Left lung (tissue), 10 donors: ENCODE results near the gene LIPF. TPM values are rescaled to one million over a fixed set of nuclear protein-coding genes. Genes with fewer than 3 reads are reported as not detected.
"Not testable (repeated sequence)": the region's sequence is repeated elsewhere in the genome, so short reads cannot be mapped to it uniquely, and the experiment has no call there.

ENCODE experiments used
- ATAC-seq: fragments of 200-7000 bp; cut with Tn5 transposase; one replicate; pipeline ENCODE4 v1.9.1; 2020; ENCODE audit warnings: moderate library complexity
- DNase-seq, 4 donors: peaks; one replicate each; pipeline ENCODE4 v3.0.0-alpha.2; 2013 to 2020
- H3K27ac ChIP-seq, 2 donors: fragments of 200-600 bp; sonication (generic) in 1 of 2; one replicate each; pipeline versions ENCODE4 v1.5.0 to v1.8.0; 2020 to 2021
- H3K27me3 ChIP-seq, 2 donors: fragments of 200-600 bp; sonication (generic) in 1 of 2; one replicate each; pipeline versions ENCODE4 v1.5.0 to v1.8.0; 2020 to 2021
- H3K36me3 ChIP-seq, 2 donors: fragments of 200-600 bp; sonication (generic) in 1 of 2; one replicate each; pipeline versions ENCODE4 v1.5.0 to v1.8.0; 2020 to 2021
- H3K4me1 ChIP-seq, 2 donors: fragments of 200-600 bp; one replicate each; pipeline ENCODE4 v1.8.0; 2021
- H3K4me3 ChIP-seq, 2 donors: fragments of 200-600 bp; sonication (generic) in 1 of 2; one replicate each; pipeline versions ENCODE4 v1.5.0 to v1.8.0; 2020 to 2021; ENCODE audit warnings: mild to moderate bottlenecking in 1 of 2
- H3K9me3 ChIP-seq, 2 donors: fragments of 200-600 bp; sonication (generic) in 1 of 2; one replicate each; pipeline versions ENCODE4 v1.5.0 to v1.8.0; 2020 to 2021
- CTCF ChIP-seq, 2 donors: fragments of 200-600 bp; sonication (generic) in 1 of 2; IDR thresholded peaks; one replicate each; pipeline versions ENCODE4 v1.5.0 to v1.8.0; 2021; ENCODE audit warnings: antibody characterized with exemption in 2 of 2
- intact Hi-C, 2 donors: fragments of 100-400 bp; cut with DNase I; formaldehyde crosslinking; loops; one replicate each; pipeline versions ENCODE4 v1.11.2 to v1.14.2; 2022
- polyA plus RNA-seq, 6 donors: library from polyadenylated mRNA; unstranded; fragments of 120-200 nt; gene quantifications; one replicate each; pipeline ENCODE4 v1.2.1, GENCODE V29; 2013; ENCODE audit not compliant: insufficient read length in 6 of 6
- total RNA-seq, 2 donors: library from RNA; stranded (reverse); fragmentation: NEBNext Ultra II Directional; extraction: Animal tissue kit (Norgen Biotek cat#: 25700); gene quantifications; one replicate each; pipeline ENCODE4 v1.2.1, GENCODE V29; 2021
- donor health status: DM: no; HTN: yes; CAD: no.
- donor health status: DM: no; HTN: no; CAD: no.

Gene LIPF
- total and polyA plus RNA-seq, 8 donors: 0.24 to 0.51 (median 0.38) TPM; not detected in 5

GRCh38 chr10:88707429-88708155, 43.4 kb downstream of the LIPF start:
- H3K36me3 ChIP-seq: no peaks in the 10 kb centered on the region
- no peak overlapping the region for H3K4me3 ChIP-seq
- no peak for TF ChIP-seq CTCF (IDR thresholded peaks at IDR 0.05)
- H3K4me1 ChIP-seq: peaks cover 0 to 3% of the 10 kb centered on the region in 2 donors
- no peaks in the 10 kb centered on the region for H3K9me3 ChIP-seq
- intact Hi-C loops: no loop called here
- no peaks in the 10 kb centered on the region for H3K27me3 ChIP-seq
- no peak overlapping the region for H3K27ac ChIP-seq
- DNase-seq (peak in 1 of 4 donors; percentile 21), ATAC-seq (peak; percentile 31)

- H3K4me3 ChIP-seq, intact Hi-C loops, DNase-seq, H3K4me1 ChIP-seq, H3K27ac ChIP-seq, H3K9me3 ChIP-seq, ATAC-seq, H3K27me3 ChIP-seq, H3K36me3 ChIP-seq: not testable (repeated sequence)
Measured at GRCh38 chr10:88709361-88709760, 45.1 kb downstream of the LIPF start.

- DNase-seq (no peak), ATAC-seq (no peak)
- Histone ChIP-seq H3K9me3 (no peaks in the 10 kb centered on the region), H3K27me3 (no peaks in the 10 kb centered on the region), H3K4me3 (no peak overlapping the region), H3K36me3 (no peaks in the 10 kb centered on the region), H3K27ac (no peak overlapping the region), H3K4me1 (no peaks in the 10 kb centered on the region)
- intact Hi-C loops: no loop called here
- TF ChIP-seq CTCF (IDR thresholded peaks at IDR 0.05): no peak
Measured at GRCh38 chr10:88715517-88715916, 51.3 kb downstream of the LIPF start.

- DNase-seq (no peak), ATAC-seq (no peak)
- Histone ChIP-seq H3K4me1 (no peaks in the 10 kb centered on the region), H3K36me3 (no peaks in the 10 kb centered on the region), H3K4me3 (no peak overlapping the region), H3K27ac (no peak overlapping the region), H3K27me3 (no peaks in the 10 kb centered on the region), H3K9me3 (no peaks in the 10 kb centered on the region)
- intact Hi-C loops: no loop called here
- TF ChIP-seq CTCF (IDR thresholded peaks at IDR 0.05): no peak
Measured at GRCh38 chr10:88721392-88721791, 57.1 kb downstream of the LIPF start.

GRCh38 chr10:88725798-88726197, 61.6 kb downstream of the LIPF start:
- intact Hi-C loops: no loop called here
- Histone ChIP-seq H3K4me1 (no peaks in the 10 kb centered on the region), H3K4me3 (no peak overlapping the region), H3K27ac (no peak overlapping the region), H3K36me3 (no peaks in the 10 kb centered on the region), H3K9me3 (no peaks in the 10 kb centered on the region), H3K27me3 (peaks cover 0 to 7% of the 10 kb centered on the region in 2 donors)
- no peak for TF ChIP-seq CTCF (IDR thresholded peaks at IDR 0.05)
- DNase-seq (no peak), ATAC-seq (no peak)
